SK-N-SH treated with all-trans-retinoic acid at 6 μM for 48 hours (cell line): ENCODE measurements around the gene OR52K1.

ENCODE experiments used
- ATAC-seq: fragments of 200-7000 bp; cut with Tn5 transposase; 3 replicates; pipeline ENCODE4 v1.9.1; 2020; ENCODE audit warnings: mild to moderate bottlenecking, moderate library complexity
- BACH2 ChIP-seq: fragments of 250-450 bp; sonication (Bioruptor Pico); IDR thresholded peaks from 2 replicates; pipeline ENCODE4 v1.9.0; 2021; ENCODE audit warnings: mild to moderate bottlenecking, borderline replicate concordance
- CREB5 ChIP-seq: fragments of 250-450 bp; sonication (Bioruptor Pico); IDR thresholded peaks from 2 replicates; pipeline ENCODE4 v1.5.1; 2020; ENCODE audit warnings: low read depth, mild to moderate bottlenecking, moderate library complexity
- GLIS3 ChIP-seq: fragments of 250-450 bp; sonication (Bioruptor Pico); IDR thresholded peaks from 2 replicates; pipeline ENCODE4 v1.5.0; 2020; ENCODE audit warnings: mild to moderate bottlenecking, moderate library complexity
- ISL1 ChIP-seq: fragments of 250-450 bp; sonication (Bioruptor Pico); IDR thresholded peaks from 2 replicates; pipeline ENCODE4 v2.1.2; 2022; ENCODE audit warnings: mild to moderate bottlenecking, moderate library complexity
- OSR1 ChIP-seq: fragments of 250-450 bp; sonication (Bioruptor Pico); IDR thresholded peaks from 2 replicates; pipeline ENCODE4 v1.8.0; 2022; ENCODE audit warnings: moderate library complexity, mild to moderate bottlenecking, inconsistent platforms
- PATZ1 ChIP-seq: fragments of 250-450 bp; sonication (Bioruptor Pico); IDR thresholded peaks from 2 replicates; pipeline ENCODE4 v1.8.0; 2020; ENCODE audit warnings: mild to moderate bottlenecking, moderate library complexity, borderline replicate concordance
- RARB ChIP-seq: fragments of 250-450 bp; sonication (Bioruptor Pico); IDR thresholded peaks from 2 replicates; pipeline ENCODE4 v1.8.0; 2021; ENCODE audit warnings: mild to moderate bottlenecking, moderate library complexity
- TOX ChIP-seq: fragments of 250-450 bp; sonication (Bioruptor Pico); IDR thresholded peaks from 2 replicates; pipeline ENCODE4 v1.8.0; 2021; ENCODE audit warnings: mild to moderate bottlenecking, moderate library complexity, borderline replicate concordance
- TSHZ2 ChIP-seq: fragments of 250-450 bp; sonication (Bioruptor Pico); IDR thresholded peaks from 2 replicates; pipeline ENCODE4 v1.5.0; 2020; ENCODE audit warnings: mild to moderate bottlenecking, moderate library complexity
- ZC3H10 ChIP-seq: fragments of 250-450 bp; sonication (Bioruptor Pico); IDR thresholded peaks from 2 replicates; pipeline ENCODE4 v1.5.1; 2021; ENCODE audit warnings: mild to moderate bottlenecking, moderate library complexity
- ZFP3 ChIP-seq: fragments of 250-450 bp; sonication (Bioruptor Pico); IDR thresholded peaks from 2 replicates; pipeline ENCODE4 v1.5.0; 2020; ENCODE audit warnings: mild to moderate bottlenecking, moderate library complexity
- ZFP30 ChIP-seq: fragments of 450-650 bp; formaldehyde crosslinking; IDR thresholded peaks from 2 replicates; pipeline ENCODE4 v1.5.0; 2022; ENCODE audit warnings: mild to moderate bottlenecking, moderate library complexity
- ZNF565 ChIP-seq: fragments of 450-650 bp; formaldehyde crosslinking; conservative IDR thresholded peaks from 2 replicates; pipeline ENCODE4 v1.5.0; 2020; ENCODE audit warnings: low read depth, mild to moderate bottlenecking, moderate library complexity

Gene OR52K1

GRCh38 chr11:4491878-4492606 is 9.6 kb downstream of the OR52K1 start:
- TF ChIP-seq TOX (CRISPR knock-in tag), result no peak
- TF ChIP-seq TSHZ2, result no peak
- TF ChIP-seq ZC3H10, result no peak
- TF ChIP-seq ZNF565 (CRISPR knock-in tag), result no peak
- TF ChIP-seq, all 23 proteins: peak for 0
- ATAC-seq, result no peak

GRCh38 chr11:4493480-4493818 is 11.0 kb downstream of the OR52K1 start:
- TF ChIP-seq TSHZ2, result no peak
- no peak for TF ChIP-seq PATZ1 (CRISPR knock-in tag)
- no peak for ATAC-seq

- ATAC-seq, result no peak
- TF ChIP-seq ISL1, result no peak
- no peak for TF ChIP-seq ZFP30 (CRISPR knock-in tag)
- TF ChIP-seq TSHZ2, result no peak
- TF ChIP-seq, all 23 proteins: peak for 0
These were observed 13.0 kb downstream of the OR52K1 start for GRCh38 chr11:4495487-4495886.

- TF ChIP-seq GLIS3 (CRISPR knock-in tag) (no peak), TOX (CRISPR knock-in tag) (no peak), RARB (CRISPR knock-in tag) (no peak), OSR1 (no peak), ISL1 (no peak), CREB5 (CRISPR knock-in tag) (no peak), ZFP3 (no peak), BACH2 (CRISPR knock-in tag) (no peak), ZC3H10 (no peak)
- no peak for ATAC-seq
These were observed 13.5 kb downstream of the OR52K1 start for GRCh38 chr11:4495986-4496385.
